Esophagus muscularis mucosa (tissue), 4 donors: Measurements from ENCODE around the gene FRRS1L. TPM values are rescaled to one million over a fixed set of nuclear protein-coding genes. Genes with fewer than 3 reads are reported as not detected.

Experiments
- DNase-seq: peaks from one replicate; pipeline ENCODE4 v3.0.0-alpha.2; 2017; ENCODE audit errors: extremely low spot score
- H3K27ac ChIP-seq, 4 donors: fragments of 200-600 bp; sonication (generic); replicated peaks in 1 of 4; 1 replicate in 3 of 4; 2 replicates in 1 of 4; pipeline ENCODE4 v1.5.1; 2016 to 2019; ENCODE audit warnings: mild to moderate bottlenecking in 1 of 4
- H3K27me3 ChIP-seq, 4 donors: fragments of 200-600 bp; sonication (generic); one replicate each; pipeline versions ENCODE4 v1.5.1 to v1.6.0; 2016 to 2019
- H3K36me3 ChIP-seq, 4 donors: fragments of 200-600 bp; sonication (generic); one replicate each; pipeline ENCODE4 v1.5.1; 2016 to 2019
- H3K4me1 ChIP-seq, 4 donors: fragments of 200-600 bp; sonication (generic); one replicate each; pipeline ENCODE4 v1.5.1; 2016 to 2019
- H3K4me3 ChIP-seq, 4 donors: fragments of 200-600 bp; sonication (generic); 1 replicate in 2 of 4; 2 replicates in 2 of 4; pipeline ENCODE4 v1.5.1; 2016 to 2019; ENCODE audit warnings: mild to moderate bottlenecking in 4 of 4, moderate library complexity in 1 of 4
- H3K9me3 ChIP-seq, 4 donors: fragments of 200-600 bp; sonication (generic); 1 replicate in 3 of 4; 2 replicates in 1 of 4; pipeline ENCODE4 v1.5.1; 2016 to 2019
- CTCF ChIP-seq, 3 experiments: fragments of 200-600 bp in 2 of 3; fragments of 450-650 bp in 1 of 3; sonication (generic) in 2 of 3; IDR thresholded peaks; one replicate each; pipeline ENCODE4 v1.5.1; 2017 to 2019; ENCODE audit warnings: antibody characterized with exemption in 3 of 3, mild to moderate bottlenecking in 2 of 3, moderate library complexity in 1 of 3
- EP300 ChIP-seq: sonication (generic); formaldehyde crosslinking; IDR thresholded peaks from one replicate; pipeline ENCODE4 v1.6.1; 2017; ENCODE audit warnings: antibody characterized with exemption
- POLR2A ChIP-seq: fragments of 450-650 bp; IDR thresholded peaks from one replicate; pipeline ENCODE4 v1.6.1; 2017; ENCODE audit warnings: antibody characterized with exemption, moderate library complexity, mild to moderate bottlenecking, low read depth
- POLR2AphosphoS5 ChIP-seq, 2 donors: sonication (generic); formaldehyde crosslinking; IDR thresholded peaks; one replicate each; pipeline ENCODE4 v1.6.1; 2017; ENCODE audit warnings: antibody characterized with exemption in 2 of 2
- WGBS: methylation state at CpG from one replicate; pipeline ENCODE4 v1.1.5; 2018; 5-methylcytosine and 5-hydroxymethylcytosine counted together
- intact Hi-C: fragments of 100-400 bp; cut with DNase I; formaldehyde crosslinking; loops from one replicate; pipeline ENCODE4 v1.15.1; 2023
- total RNA-seq, 4 donors: library from RNA; depleted of rRNA; stranded (reverse); fragments of >200 nt; gene quantifications; one replicate each; pipeline versions ENCODE4 v1.1.0 to v1.2.1, GENCODE V29; 2016

Gene FRRS1L
- total RNA-seq, 4 donors from 2014 or later = 2.5 to 7.6 (median 5.3) TPM

- no peak for TF ChIP-seq POLR2A
- no peak for TF ChIP-seq CTCF (IDR thresholded peaks at IDR 0.05)
- no peak for TF ChIP-seq POLR2AphosphoS5 (IDR thresholded peaks at IDR 0.05)
- TF ChIP-seq EP300 = no peak
- WGBS = 92% methylated on average over 7 of the region's 7 CpGs
- H3K4me3 ChIP-seq = no peak overlapping the region
- H3K27ac ChIP-seq = peak overlapping the region in 2 of 4 donors; percentile 7 to 10
- DNase-seq = no peak
- intact Hi-C loops = no loop called here
- peaks cover 11 to 16% (median 13%) of the 10 kb centered on the region in 4 donors for H3K4me1 ChIP-seq
- no peaks in the 10 kb centered on the region for H3K27me3 ChIP-seq
- H3K9me3 ChIP-seq = no peaks in the 10 kb centered on the region
- peaks cover 8 to 68% (median 43%) of the 10 kb centered on the region in 4 donors for H3K36me3 ChIP-seq
These were observed 78.8 kb downstream of the FRRS1L start for GRCh38 chr9:109088221-109088620.

GRCh38 chr9:109087795-109088194, 79.3 kb downstream of the FRRS1L start:
- no peaks in the 10 kb centered on the region for H3K27me3 ChIP-seq
- peaks cover 8 to 65% (median 41%) of the 10 kb centered on the region in 4 donors for H3K36me3 ChIP-seq
- H3K9me3 ChIP-seq = no peaks in the 10 kb centered on the region
- TF ChIP-seq POLR2AphosphoS5 (IDR thresholded peaks at IDR 0.05) = no peak
- no peak for TF ChIP-seq CTCF (IDR thresholded peaks at IDR 0.05)
- intact Hi-C loops = no loop called here
- peak overlapping the region in 1 of 4 donors; percentile 7 for H3K27ac ChIP-seq
- 90% methylated on average over 2 of the region's 2 CpGs for WGBS
- peaks cover 9 to 12% (median 11%) of the 10 kb centered on the region in 4 donors for H3K4me1 ChIP-seq
- DNase-seq = no peak
- no peak overlapping the region for H3K4me3 ChIP-seq

DNA sequence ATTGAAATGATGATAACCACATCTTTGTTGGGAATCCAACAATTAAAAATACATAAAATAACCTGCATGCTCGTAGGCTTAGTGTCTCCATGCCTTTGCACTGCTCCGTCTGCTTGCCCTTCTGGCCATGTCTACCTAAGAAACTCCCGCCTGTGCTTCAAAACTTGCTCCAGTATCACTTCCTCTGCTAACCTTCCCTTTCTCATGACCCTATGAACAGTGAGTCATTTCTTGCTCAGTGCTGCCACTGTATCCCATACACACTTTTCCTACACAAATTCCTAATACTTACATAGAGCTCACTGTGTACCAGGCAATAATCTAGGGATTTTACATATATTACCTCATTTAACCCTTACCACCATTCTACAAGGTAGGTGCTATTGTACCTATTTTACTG, 80.8 kb downstream of the FRRS1L start:
- Histone ChIP-seq H3K27ac (no peak overlapping the region), H3K36me3 (peaks cover 8 to 69% (median 39%) of the 10 kb centered on the region in 4 donors), H3K4me1 (peaks cover 0 to 10% (median 3%) of the 10 kb centered on the region in 4 donors), H3K27me3 (no peaks in the 10 kb centered on the region), H3K9me3 (no peaks in the 10 kb centered on the region), H3K4me3 (no peak overlapping the region)
- DNase-seq = no peak
- TF ChIP-seq EP300 = no peak
- TF ChIP-seq POLR2A = no peak
- TF ChIP-seq POLR2AphosphoS5 (IDR thresholded peaks at IDR 0.05) = no peak
- no peak for TF ChIP-seq CTCF (IDR thresholded peaks at IDR 0.05)
- 90% methylated on average over 3 of the region's 3 CpGs for WGBS
- intact Hi-C loops = no loop called here

DNA sequence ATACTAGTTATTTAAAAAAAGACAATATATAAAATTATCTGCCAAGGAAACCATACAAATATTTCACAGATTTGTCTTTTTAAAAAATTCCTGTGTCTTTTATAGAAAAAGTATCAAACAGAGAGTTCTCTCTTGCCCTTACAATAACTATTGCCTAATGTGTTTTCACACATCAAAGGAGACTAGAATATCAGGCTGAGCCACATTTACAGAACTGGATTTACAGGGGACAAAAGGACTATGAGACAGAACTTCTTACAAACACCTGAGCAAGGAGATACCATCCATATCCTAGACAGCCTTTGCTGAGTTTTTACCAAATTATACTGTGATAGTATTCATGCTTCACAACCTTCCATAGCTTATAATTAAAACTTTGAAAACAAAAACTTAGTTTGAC, 81.5 kb downstream of the FRRS1L start:
- DNase-seq = no peak
- Histone ChIP-seq H3K4me3 (no peak overlapping the region), H3K36me3 (peaks cover 7 to 65% (median 37%) of the 10 kb centered on the region in 4 donors), H3K27me3 (no peaks in the 10 kb centered on the region), H3K4me1 (peaks cover 0 to 10% (median 3%) of the 10 kb centered on the region in 4 donors), H3K27ac (no peak overlapping the region), H3K9me3 (no peaks in the 10 kb centered on the region)
- intact Hi-C loops = no loop called here
- no peak for TF ChIP-seq POLR2AphosphoS5 (IDR thresholded peaks at IDR 0.05)
- no peak for TF ChIP-seq CTCF (IDR thresholded peaks at IDR 0.05)
- no peak for TF ChIP-seq EP300
- no peak for TF ChIP-seq POLR2A

DNA sequence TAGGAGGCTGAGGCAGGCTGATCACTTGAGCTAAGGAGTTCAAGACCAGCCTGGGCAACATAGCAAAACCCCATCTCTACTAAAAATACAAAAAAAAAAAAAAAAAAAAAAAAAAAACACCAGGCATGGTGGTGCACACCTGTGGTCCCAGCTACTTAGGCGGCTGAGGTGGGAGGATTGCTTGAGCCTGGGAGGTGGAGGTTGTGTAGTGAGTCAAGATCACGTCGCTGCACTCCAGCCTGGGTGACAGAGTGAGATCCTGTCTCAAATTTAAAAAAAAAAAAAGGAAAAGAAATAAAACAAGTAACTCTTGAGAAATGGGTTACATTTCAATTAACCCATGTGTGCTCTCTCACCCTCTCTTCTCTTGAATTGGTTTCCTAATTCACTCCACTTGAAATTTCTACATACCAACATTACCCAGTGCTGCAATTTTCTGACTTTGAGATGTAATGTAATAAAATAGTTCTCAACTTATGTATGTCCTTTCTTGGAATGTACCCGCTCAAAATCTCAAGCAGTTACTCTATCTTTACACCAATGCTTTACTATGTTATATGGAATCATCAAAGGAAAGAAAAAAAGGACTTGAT, 83.1 kb downstream of the FRRS1L start:
- peaks cover 0 to 65% (median 40%) of the 10 kb centered on the region in 4 donors for H3K36me3 ChIP-seq
- WGBS = 96% methylated on average over 4 of the region's 4 CpGs
- no peak for TF ChIP-seq POLR2AphosphoS5 (IDR thresholded peaks at IDR 0.05)
- no peak for TF ChIP-seq POLR2A
- TF ChIP-seq EP300 = no peak
- no peak for TF ChIP-seq CTCF (IDR thresholded peaks at IDR 0.05)

More for the DNA sequence above, 83.1 kb downstream of the FRRS1L start:
- no peak overlapping the region for H3K27ac ChIP-seq
- intact Hi-C loops = no loop called here
- no peaks in the 10 kb centered on the region for H3K27me3 ChIP-seq
- no peak overlapping the region for H3K4me3 ChIP-seq
- no peaks in the 10 kb centered on the region for H3K9me3 ChIP-seq
- DNase-seq = no peak
- peaks cover 0 to 10% (median 3%) of the 10 kb centered on the region in 4 donors for H3K4me1 ChIP-seq
